GM18526 (cell line): Measurements from ENCODE around the gene DUSP6.

Source experiments
- POLR2A ChIP-seq: IDR thresholded peaks from 3 replicates; pipeline ENCODE4 v1.6.1; 2011; ENCODE audit not compliant: insufficient read length; ENCODE audit errors: extremely low read depth

The DUSP6 gene, protein sequence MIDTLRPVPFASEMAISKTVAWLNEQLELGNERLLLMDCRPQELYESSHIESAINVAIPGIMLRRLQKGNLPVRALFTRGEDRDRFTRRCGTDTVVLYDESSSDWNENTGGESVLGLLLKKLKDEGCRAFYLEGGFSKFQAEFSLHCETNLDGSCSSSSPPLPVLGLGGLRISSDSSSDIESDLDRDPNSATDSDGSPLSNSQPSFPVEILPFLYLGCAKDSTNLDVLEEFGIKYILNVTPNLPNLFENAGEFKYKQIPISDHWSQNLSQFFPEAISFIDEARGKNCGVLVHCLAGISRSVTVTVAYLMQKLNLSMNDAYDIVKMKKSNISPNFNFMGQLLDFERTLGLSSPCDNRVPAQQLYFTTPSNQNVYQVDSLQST

DNA sequence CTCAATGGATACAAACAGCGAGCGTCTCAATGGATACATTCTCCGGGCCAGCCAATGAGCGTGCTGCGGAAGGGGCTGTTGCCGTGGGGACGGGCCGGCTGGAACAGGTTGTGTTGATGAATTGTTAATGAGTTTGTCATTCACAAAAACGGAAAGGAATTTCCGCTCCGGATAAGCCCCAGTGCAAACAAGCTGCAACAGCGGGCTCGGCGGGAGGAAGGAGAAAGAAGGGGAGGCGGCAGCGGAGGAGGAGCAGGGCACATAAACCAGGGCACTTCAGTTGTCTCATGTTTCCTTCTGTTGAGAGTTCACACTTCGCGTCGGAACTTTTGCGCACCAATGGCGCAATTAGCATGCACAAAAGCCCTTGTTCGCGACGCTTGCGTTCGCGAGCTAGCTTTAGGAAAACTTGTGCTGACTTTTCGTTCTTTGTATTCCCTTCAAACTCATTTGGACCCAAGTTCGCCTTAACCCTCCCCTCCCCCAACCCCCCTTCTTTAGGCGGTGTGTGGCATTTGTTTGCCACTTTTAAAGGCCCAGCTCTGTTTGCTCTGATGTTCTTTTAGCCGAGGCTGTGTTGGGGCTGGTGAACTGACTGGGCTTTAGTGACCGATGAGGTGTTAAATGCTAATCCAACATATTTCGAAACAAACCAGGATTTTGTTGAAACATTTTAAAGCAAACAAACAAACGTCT lies at the start of gene DUSP6:
Gene DUSP6, minus strand, starts transcription at position 10 of the 696 bp plus-strand sequence. CDS start 462 bp downstream, outside the sequence.
- TF ChIP-seq POLR2A, result peak; percentile 8

DNA sequence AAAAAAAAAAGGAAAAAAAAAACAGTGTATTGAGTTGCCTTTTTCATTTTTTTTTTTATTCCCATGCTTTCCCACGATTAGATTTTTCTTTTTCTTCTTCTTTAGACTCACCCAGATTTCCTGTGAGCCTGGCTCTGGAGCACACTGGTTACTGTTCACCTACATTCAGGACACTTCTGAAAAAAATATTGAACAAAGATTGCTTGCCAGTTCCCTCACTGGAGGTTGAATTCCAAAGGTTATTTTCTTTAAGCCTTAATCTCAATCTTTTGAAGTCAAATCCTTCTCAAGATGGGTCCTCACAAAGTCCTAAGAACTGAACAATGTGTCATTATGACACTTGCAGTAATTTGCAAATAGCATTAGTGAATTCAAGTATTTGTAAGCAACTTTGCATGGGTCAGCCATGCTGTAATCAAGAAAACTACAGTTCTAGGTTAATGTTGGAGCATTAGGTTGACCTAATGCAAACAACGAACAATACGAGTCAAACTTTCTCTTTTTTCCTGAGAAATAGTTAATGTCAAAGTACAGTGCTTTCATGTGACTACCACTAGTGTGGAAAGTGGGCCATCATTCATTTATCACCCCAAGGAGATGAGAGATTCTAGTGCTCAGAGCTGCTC lies 49.2 kb upstream of the DUSP6 start:
- TF ChIP-seq POLR2A, result no peak

- no peak for TF ChIP-seq POLR2A
Measured at GRCh38 chr12:89400415-89400814, 48.1 kb upstream of the DUSP6 start.

DNA sequence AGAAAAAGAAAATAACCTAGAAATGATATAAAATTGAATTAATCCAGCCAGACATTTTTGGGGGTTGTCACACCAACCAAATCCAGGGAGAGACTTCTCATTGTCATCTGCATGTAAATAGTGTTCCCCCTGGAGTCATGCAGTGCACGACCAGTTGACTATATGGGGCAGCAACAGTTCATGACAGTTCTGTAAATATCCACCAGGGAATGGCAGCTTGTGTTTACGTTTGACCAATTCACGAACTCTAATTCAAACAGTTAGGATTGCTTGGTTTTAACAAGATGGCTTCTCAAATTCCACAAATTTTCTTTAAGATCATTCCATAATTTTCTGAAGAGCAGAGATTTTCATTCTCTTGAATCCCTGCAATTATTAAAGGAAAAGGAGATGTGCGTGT lies 43.4 kb upstream of the DUSP6 start:
- no peak for TF ChIP-seq POLR2A

GRCh38 chr12:89393551-89394121 lies 41.3 kb upstream of the DUSP6 start:
- no peak for TF ChIP-seq POLR2A

- no peak for TF ChIP-seq POLR2A
Measured at GRCh38 chr12:89392391-89392790, 40.1 kb upstream of the DUSP6 start.

- TF ChIP-seq POLR2A, result no peak
Measured at GRCh38 chr12:89391726-89392336, 39.5 kb upstream of the DUSP6 start.

- TF ChIP-seq POLR2A, result no peak
Measured at GRCh38 chr12:89390802-89391673, 38.7 kb upstream of the DUSP6 start.

DNA sequence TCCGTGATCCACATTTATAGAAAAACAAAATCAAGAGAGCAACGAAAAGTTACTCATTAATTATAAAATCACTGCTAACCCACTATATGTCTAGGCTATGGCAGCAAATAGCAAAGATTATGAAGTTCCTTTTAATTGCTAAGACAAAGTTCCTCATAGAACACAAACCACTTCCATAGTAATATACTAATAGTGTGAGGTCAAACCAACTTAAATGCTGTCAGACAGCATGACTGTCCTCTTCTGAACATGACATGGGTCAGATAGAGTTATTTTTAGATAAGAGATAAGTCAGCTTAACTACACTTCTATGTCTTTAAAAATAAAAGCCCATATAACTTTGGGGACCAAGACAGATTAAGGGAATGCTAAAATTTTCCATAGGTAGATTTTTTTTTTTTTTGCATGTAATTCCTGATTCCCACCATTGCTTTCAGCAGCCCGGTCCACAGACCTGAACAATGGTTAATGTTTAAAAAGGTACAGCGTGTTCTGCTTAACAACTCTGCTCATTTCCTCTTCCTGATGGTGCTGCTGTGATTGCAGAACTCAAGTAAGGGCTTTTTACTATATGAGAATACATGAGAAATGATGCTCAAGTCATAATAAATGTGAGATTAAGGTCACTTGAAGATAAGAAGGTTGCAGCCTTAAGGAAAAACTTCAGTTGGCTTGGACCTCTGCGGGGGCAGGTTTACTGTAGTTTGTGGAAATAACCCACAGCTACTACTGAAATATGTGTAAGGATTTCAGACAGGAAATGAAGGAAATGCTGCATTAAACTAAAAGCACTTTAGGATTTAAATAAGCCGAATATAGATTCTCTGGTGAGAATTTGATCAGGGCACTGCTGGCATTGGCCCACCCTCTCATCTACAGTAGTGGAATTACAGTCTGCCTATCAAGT lies 37.7 kb upstream of the DUSP6 start:
- TF ChIP-seq POLR2A, result no peak

GRCh38 chr12:89386138-89386537 lies 33.8 kb upstream of the DUSP6 start:
- TF ChIP-seq POLR2A, result no peak

DNA sequence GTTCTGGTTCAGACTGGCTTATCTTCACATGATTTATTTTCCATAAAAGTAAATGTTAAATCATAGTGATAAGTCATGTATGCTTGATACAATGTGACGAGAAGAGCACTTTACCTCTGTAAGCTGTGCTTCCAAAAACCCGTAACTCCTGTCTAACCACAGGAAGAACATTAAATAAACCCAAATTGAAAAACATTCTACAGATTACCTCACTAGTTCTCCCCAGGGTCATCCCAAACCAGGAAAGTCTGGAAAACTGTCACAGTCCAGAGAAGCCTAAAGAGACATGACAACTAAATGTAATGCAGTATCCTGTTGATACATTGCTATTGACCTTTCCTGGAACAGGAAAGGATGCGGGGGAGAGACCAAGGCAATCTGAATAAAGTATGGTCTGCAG lies 32.5 kb upstream of the DUSP6 start:
- TF ChIP-seq POLR2A, result no peak

GRCh38 chr12:89384050-89384758 lies 31.9 kb upstream of the DUSP6 start:
- no peak for TF ChIP-seq POLR2A
